Measurements from ENCODE around the gene CD247. TPM values are rescaled to one million over a fixed set of nuclear protein-coding genes. Genes with fewer than 3 reads are reported as not detected.

Gene CD247
- total RNA-seq, 2 donors from 2014 or later, result 1.1 to 2.0 TPM

DNA sequence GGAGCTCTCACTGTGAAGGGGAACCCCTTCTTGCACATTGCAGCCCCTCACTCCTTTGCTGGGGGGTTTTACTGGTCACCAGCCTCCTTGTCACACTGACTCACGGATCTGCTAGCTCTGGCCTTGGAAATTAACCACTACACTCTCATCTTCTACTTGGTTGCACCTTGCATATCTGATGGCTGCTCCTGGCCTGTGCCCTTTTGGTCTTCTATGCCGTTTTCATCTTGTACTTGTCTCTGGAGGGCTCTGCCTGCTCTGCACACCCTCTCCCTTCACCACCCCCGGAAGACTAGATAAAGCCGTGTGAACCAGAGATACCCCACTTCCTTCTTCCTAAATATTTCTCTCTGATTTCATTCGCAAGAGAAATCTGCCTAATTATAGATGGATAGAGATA lies 44.6 kb downstream of the CD247 start:
- DNase-seq (no peak), ATAC-seq (no peak)
- intact Hi-C loops (cut with DNase I), result no loop called here

DNA sequence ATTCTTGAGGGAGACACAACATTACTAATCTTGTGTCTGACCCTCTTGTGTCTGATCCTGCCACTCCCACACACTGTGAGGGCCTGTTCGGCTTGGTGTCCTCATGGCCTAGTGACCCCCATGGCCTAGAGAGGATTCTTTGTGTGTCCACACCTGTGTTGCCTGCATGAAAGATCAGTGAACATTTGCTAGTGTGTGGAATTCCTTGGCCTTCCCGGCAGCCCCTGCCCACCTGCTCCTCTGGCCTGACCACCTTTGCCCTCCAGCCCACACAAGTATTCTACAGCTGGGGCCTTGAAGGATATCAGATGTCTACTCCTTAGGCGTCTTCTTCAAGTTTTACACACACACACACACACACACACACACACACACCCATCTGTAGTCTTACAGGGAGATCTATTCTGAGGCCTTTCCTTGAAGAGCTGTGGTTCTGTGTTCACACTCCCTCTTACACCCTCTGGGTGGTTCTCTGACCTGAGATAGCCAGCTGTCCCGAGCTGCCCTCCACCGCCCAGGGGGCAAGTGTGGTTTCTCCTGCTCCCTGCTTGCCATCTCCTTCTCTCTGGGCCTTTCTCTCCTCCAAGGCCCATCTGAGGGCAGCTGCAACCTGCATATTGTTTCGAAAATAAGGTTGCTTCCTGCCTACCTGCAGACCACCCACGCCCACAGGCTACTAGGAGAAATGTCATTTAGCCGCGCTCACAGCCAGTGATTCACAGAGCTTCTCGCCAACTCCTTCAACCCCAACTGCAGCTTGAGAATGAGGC lies 45.4 kb downstream of the CD247 start:
- DNase-seq (no peak), ATAC-seq (no peak)
- intact Hi-C loops (cut with DNase I), result no loop called here

- no peak for DNase-seq
- no peak for ATAC-seq
- intact Hi-C loops (cut with DNase I), result no loop called here
Observed at GRCh38 chr1:167471568-167471967, 46.8 kb downstream of the CD247 start.

- DNase-seq (no peak), ATAC-seq (no peak)
- intact Hi-C loops (cut with DNase I), result no loop called here
Observed at GRCh38 chr1:167469280-167469965, 48.9 kb downstream of the CD247 start.

DNA sequence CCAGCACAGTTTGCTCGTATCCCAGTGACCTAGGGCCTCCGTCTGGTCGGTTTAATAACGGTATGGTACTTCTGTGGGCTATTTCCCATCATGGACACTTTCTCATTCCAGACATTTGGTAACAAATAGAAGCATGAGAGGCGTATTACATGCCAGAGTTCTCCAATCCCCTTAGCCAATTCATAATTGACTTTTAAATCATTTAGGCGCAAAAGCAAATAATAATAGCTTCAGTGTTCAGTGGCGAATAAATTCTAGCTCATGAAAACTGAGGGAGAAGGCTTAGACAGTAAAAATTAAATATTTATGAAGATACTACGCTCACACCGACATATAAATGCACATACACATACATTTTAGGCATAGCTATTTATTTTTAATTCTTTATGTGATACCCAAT lies 50.6 kb downstream of the CD247 start:
- no peak for ATAC-seq
- no peak for DNase-seq
- intact Hi-C loops (cut with DNase I), result no loop called here

GRCh38 chr1:167467126-167467710 lies 51.1 kb downstream of the CD247 start:
- ATAC-seq, result no peak

DNA sequence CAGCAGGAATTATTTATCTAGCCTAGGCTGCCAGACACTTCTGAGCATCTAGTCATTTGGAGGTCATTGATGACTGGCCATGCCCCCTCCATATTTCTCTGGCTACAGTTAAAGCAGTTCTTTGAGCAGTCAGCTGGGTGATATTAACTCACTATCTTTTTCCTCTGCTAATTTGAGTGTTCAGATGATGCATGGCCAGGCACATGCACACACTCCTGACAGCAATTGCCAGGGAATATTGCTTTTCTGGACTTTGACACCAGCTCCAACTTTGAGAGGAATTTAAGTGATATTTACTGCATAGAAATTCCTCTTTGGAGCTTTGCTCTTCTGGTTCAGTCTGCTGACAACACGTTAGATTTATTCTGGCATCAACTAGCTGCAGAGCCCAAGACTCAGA lies 52.6 kb downstream of the CD247 start:
- ATAC-seq, result no peak
- intact Hi-C loops (cut with DNase I), result no loop called here
- DNase-seq, result no peak

More at GRCh38 chr1:167467126-167467710, 51.1 kb downstream of the CD247 start:
- DNase-seq, result no peak
- intact Hi-C loops (cut with DNase I), result no loop called here

DNA sequence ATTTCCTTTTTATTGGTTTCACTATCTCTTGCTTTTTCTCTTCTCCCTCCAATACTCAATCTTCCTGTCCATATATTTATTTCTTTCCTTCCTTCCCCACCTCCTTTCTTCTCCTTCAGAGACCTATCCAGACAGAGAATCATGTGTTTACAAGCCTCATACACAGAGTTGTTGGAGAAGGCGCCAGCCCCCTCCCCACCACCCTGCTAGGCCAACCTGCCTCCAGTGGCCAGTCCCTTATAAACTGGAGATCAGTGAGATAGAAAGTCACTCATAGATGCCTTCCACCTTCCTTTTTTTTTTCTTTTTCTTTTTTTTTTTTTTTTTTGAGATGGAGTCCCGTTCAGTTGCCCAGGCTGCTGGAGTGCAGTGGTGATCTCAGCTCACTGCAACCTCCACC lies 53.3 kb downstream of the CD247 start:
- intact Hi-C loops (cut with DNase I), result no loop called here
- ATAC-seq (no peak), DNase-seq (no peak)

- ATAC-seq (no peak), DNase-seq (no peak)
- intact Hi-C loops (cut with DNase I), result no loop called here
Observed at GRCh38 chr1:167463875-167464575, 54.3 kb downstream of the CD247 start.

GRCh38 chr1:167463080-167463479 lies 55.2 kb downstream of the CD247 start:
- DNase-seq (no peak), ATAC-seq (no peak)
- intact Hi-C loops (cut with DNase I), result no loop called here

- DNase-seq, result no peak
- intact Hi-C loops (cut with DNase I), result no loop called here
- ATAC-seq, result no peak
Observed at GRCh38 chr1:167462341-167462740, 56.0 kb downstream of the CD247 start.

DNA sequence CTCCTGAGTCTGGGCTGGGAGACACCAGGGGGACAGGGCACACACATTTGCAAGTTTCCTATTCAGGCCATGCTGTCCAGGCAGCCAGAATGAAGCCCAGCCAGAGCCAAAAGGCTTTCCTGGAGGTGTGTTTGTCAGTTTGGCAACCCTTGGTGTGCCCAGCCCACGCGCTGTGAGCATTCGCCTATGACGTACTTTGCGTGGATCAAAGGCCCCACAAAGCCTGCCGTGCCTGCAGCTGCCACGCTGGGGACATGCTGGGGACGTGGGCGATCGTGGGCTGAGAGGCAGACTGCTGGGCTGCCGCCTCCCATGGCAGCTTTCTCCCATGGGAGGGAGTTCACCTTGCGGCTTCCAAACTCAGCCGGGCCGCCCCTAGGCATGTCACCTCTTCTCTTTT lies 57.5 kb downstream of the CD247 start:
- intact Hi-C loops (cut with DNase I), result no loop called here
- no peak for DNase-seq
- peak in 1 of 2 donors; percentile 43 for ATAC-seq

DNA sequence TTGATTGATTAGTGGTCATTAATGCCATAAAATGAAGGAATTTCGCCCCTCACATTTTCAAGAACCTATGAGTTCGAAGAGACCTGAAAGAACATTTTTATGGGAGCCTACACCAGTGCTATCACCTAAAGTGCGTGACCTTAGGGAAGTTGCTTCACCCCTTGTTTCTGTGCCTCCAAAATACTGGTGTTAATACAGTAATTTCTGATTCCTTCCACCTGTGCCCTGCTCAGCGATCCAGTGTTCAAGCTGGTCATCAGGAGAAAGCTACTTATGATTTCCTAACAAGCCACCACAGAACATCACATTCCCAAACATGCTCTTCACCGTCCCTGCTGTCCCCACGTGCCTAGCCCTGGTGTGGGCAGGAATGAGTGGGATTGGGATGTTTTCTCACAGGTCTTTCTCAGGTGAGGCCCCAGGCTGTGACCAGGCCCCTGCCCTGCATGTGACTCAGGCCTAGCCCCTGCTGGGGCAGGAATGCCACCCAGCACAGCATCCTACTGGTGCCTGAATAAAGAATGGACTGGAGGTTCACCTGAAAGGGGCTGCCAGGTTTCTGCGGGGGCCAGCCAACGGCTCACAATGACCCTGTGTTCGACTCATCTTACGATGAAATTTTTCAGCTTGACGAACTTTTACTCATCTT lies 60.3 kb downstream of the CD247 start:
- intact Hi-C loops (cut with DNase I), result no loop called here
- DNase-seq (no peak), ATAC-seq (no peak)

DNA sequence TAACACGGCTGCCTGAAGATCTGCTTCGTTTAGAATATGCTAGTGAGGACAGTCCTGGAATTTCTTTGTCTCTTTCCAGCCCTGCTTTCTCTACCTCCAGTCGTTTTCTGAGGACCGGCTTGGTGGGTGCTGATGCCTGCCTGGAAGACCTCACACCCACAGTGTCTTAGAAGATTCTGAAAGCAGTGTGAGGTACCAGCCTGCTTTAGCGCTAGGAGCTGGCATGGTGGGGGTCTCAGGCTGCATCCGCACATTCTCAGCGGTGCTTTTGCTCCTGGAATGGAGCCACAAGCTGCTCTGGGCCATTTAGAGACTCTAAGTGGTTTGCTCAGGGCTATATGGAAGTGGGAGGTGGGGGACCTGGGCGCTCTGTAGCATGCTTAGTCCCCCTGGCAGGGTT lies 61.4 kb downstream of the CD247 start:
- DNase-seq (no peak), ATAC-seq (no peak)
- intact Hi-C loops (cut with DNase I), result no loop called here

- no peak for ATAC-seq
- DNase-seq, result no peak
- intact Hi-C loops (cut with DNase I), result no loop called here
Observed at GRCh38 chr1:167456524-167456923, 61.8 kb downstream of the CD247 start.

DNA sequence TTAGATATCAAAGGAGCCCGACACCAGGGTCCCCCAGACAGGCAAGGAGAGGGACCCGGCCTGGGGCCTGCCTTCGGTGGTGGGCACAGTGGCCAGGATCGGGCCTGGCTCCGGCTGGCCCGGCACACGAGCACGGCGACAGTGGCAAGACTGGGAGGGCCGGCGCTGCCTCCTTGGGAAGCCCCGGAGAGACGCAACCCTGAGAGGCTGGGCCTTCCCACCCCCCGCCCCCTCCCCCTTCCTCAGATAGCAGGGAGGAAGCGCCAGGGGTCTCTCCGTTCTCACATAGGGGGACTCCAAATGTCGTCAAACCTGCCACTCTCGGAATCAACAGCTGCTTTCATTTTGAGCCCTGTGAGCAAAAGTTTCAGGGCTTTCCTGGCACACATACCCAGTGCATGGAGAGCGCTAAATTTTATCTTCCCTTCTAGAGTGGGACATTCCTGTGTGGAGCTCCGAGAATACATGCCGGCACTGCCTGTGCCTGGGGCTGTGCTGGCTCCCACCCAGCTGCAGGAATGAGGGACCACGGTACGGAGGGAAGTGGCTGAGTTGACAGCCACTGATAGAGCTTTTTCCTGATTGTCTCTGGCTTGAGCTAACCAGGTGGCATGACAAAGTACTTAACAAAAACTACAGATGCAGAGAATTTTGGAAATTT lies 62.4 kb downstream of the CD247 start:
- peak; percentile 53 for DNase-seq
- intact Hi-C loops (cut with DNase I), result no loop called here
- ATAC-seq, result peak; percentile 72

DNA sequence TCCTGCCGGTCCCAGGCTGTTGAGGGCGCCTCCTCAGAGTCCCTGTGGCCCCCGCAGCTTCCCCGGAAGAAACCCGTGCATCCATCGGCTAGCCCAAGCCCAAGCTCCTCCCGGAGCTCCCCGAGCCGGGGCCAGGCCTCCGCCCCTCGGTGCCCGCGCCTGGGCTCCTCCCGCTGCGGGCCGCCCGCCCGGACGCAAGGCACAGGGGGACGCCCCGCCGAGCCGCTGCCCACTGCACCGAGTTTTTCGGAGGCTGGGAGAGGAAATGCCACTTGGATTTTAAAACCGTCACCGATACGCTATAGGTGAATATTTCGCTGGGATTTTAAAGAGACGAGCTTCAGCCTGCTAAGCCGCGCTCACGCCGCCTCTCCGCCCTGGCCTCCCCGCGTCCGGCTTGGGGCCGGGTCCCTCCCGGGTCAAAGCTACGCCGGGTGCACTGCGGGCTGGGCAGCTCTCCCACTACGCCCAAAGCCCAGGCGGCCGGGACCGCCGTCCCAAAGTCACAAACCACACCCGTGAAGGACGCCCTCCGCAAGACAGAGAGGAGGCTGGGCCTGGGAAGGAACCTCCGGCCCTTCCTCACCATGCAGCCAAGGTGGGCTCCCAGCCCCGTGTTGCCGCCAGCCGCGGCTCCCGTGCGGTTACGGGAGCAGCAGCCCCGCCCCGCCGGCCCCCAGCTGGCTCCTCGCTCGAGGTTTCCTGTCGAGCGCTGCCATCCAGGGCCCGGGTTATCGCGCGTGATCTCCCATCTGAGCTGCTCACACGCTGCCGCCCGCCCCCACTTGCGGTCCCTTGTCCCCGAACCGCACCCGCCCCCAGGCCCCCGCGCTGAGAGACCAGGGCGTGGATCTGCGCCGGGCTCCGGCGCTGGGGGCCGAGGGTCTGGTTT lies 63.2 kb downstream of the CD247 start:
- intact Hi-C loops (cut with DNase I), result no loop called here
- ATAC-seq, result peak; percentile 88 to 92
- peak; percentile 70 for DNase-seq

DNA sequence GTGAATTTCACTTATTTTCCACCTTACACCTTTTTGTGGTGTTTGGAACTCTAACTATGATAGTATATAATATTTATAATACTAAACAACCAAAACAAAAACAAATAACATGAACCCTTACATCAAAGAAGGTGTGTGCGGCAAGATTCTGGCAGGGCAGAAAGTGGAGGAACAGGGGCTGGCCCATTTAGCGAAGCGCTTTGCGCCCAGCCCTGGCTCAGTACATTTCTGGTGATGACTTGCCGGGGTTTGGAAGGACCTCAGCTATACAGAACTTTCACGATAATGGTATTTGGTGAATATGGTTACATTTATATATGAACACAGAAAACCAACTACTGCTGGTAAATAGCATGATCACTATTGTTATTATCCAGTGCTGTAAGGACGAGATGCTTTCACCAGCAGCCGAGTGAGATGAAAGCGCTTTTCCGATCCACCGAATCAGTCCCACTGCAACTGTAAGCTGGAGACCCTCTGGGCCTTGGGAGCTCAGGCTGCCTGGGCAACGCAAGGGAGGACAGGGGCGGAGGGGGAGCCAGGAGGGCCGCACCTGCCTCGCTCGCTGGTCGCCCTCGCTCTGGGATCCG lies 63.9 kb downstream of the CD247 start:
- peak in 1 of 2 donors; percentile 3 for ATAC-seq
- DNase-seq, result no peak
- intact Hi-C loops (cut with DNase I), result no loop called here
